Tibial nerve (tissue), 4 donors: ENCODE measurements around the gene RNPEPL1. TPM values are rescaled to one million over a fixed set of nuclear protein-coding genes. Genes with fewer than 3 reads are reported as not detected.

Experiments
- DNase-seq, 2 donors: peaks; one replicate each; pipeline ENCODE4 v3.0.0-alpha.2; 2019; ENCODE audit warnings: low spot score in 2 of 2
- H3K27ac ChIP-seq, 4 donors: fragments of 200-600 bp; sonication (generic) in 3 of 4; one replicate each; pipeline ENCODE4 v1.5.1; 2017 to 2019; ENCODE audit warnings: mild to moderate bottlenecking in 1 of 4
- H3K27me3 ChIP-seq, 2 donors: fragments of 200-600 bp; sonication (generic) in 1 of 2; one replicate each; pipeline versions ENCODE4 v1.5.1 to v1.6.0; 2017 to 2019
- H3K36me3 ChIP-seq, 3 donors: fragments of 200-600 bp; sonication (generic); one replicate each; pipeline ENCODE4 v1.5.1; 2018 to 2019
- H3K4me1 ChIP-seq, 4 donors: fragments of 200-600 bp; sonication (generic) in 3 of 4; one replicate each; pipeline ENCODE4 v1.5.1; 2017 to 2019
- H3K4me3 ChIP-seq, 4 donors: fragments of 200-600 bp; sonication (generic) in 3 of 4; one replicate each; pipeline ENCODE4 v1.5.1; 2017 to 2019; ENCODE audit warnings: mild to moderate bottlenecking in 1 of 4, moderate library complexity in 1 of 4
- H3K9me3 ChIP-seq, 4 donors: fragments of 200-600 bp; sonication (generic) in 3 of 4; one replicate each; pipeline ENCODE4 v1.5.1; 2017 to 2019
- CTCF ChIP-seq, 5 experiments: fragments of 200-600 bp in 3 of 5; fragments of 450-650 bp in 2 of 5; sonication (generic) in 3 of 5; IDR thresholded peaks; one replicate each; pipeline ENCODE4 v1.5.1; 2016 to 2019; ENCODE audit warnings: antibody characterized with exemption in 5 of 5, mild to moderate bottlenecking in 3 of 5, moderate library complexity in 2 of 5
- EP300 ChIP-seq, 2 donors: sonication (generic); formaldehyde crosslinking; IDR thresholded peaks; one replicate each; pipeline ENCODE4 v1.6.1; 2017; ENCODE audit warnings: antibody characterized with exemption in 2 of 2, mild to moderate bottlenecking in 1 of 2
- POLR2A ChIP-seq, 2 donors: fragments of 450-650 bp; IDR thresholded peaks; one replicate each; pipeline ENCODE4 v1.6.1; 2017; ENCODE audit warnings: antibody characterized with exemption in 2 of 2, mild to moderate bottlenecking in 2 of 2, moderate library complexity in 2 of 2
- WGBS, 2 donors: methylation state at CpG; one replicate each; pipeline ENCODE4 v1.1.5; 2018; 5-methylcytosine and 5-hydroxymethylcytosine counted together
- total RNA-seq, 4 donors: library from RNA; depleted of rRNA; stranded (reverse); fragments of >200 nt; gene quantifications; one replicate each; pipeline ENCODE4 v1.1.0, GENCODE V29; 2016

RNPEPL1 gene
- total RNA-seq, 4 donors from 2014 or later = 55.3 to 90.6 (median 64.0) TPM

GRCh38 chr2:240588006-240588655 is 19.8 kb downstream of the RNPEPL1 start:
- H3K4me3 ChIP-seq = peak overlapping the region in 2 of 4 donors; percentile 92 to 94
- 75 to 83% methylated on average over 10 of the region's 10 CpGs for WGBS, 2 donors
- H3K9me3 ChIP-seq = no peaks in the 10 kb centered on the region
- H3K27me3 ChIP-seq = no peaks in the 10 kb centered on the region
- peak overlapping the region in 1 of 4 donors; percentile 95 for H3K27ac ChIP-seq
- DNase-seq = no peak
- peaks cover 0 to 65% (median 30%) of the 10 kb centered on the region in 4 donors for H3K4me1 ChIP-seq
- H3K36me3 ChIP-seq = peaks cover 0 to 49% (median 0%) of the 10 kb centered on the region in 3 donors
- no peak for TF ChIP-seq POLR2A (IDR thresholded peaks at IDR 0.05)
- no peak for TF ChIP-seq CTCF (IDR thresholded peaks at IDR 0.05)
- TF ChIP-seq EP300 (IDR thresholded peaks at IDR 0.05) = no peak

GRCh38 chr2:240588669-240589068 is 20.4 kb downstream of the RNPEPL1 start:
- TF ChIP-seq POLR2A (IDR thresholded peaks at IDR 0.05) = no peak
- no peak for TF ChIP-seq CTCF (IDR thresholded peaks at IDR 0.05)
- no peak for TF ChIP-seq EP300 (IDR thresholded peaks at IDR 0.05)
- no peak for DNase-seq
- no peaks in the 10 kb centered on the region for H3K27me3 ChIP-seq
- H3K27ac ChIP-seq = no peak overlapping the region
- WGBS, 2 donors = 74 to 85% methylated on average over 4 of the region's 4 CpGs
- H3K36me3 ChIP-seq = peaks cover 0 to 55% (median 0%) of the 10 kb centered on the region in 3 donors
- peaks cover 0 to 59% (median 30%) of the 10 kb centered on the region in 4 donors for H3K4me1 ChIP-seq
- H3K4me3 ChIP-seq = no peak overlapping the region
- H3K9me3 ChIP-seq = no peaks in the 10 kb centered on the region

GRCh38 chr2:240589375-240589774 is 21.1 kb downstream of the RNPEPL1 start:
- Histone ChIP-seq H3K4me1 (peaks cover 0 to 52% (median 26%) of the 10 kb centered on the region in 4 donors), H3K36me3 (peaks cover 0 to 61% (median 0%) of the 10 kb centered on the region in 3 donors), H3K9me3 (no peaks in the 10 kb centered on the region), H3K4me3 (no peak overlapping the region), H3K27me3 (no peaks in the 10 kb centered on the region), H3K27ac (no peak overlapping the region)
- TF ChIP-seq EP300 (IDR thresholded peaks at IDR 0.05) (no peak), POLR2A (IDR thresholded peaks at IDR 0.05) (no peak), CTCF (IDR thresholded peaks at IDR 0.05) (no peak)
- DNase-seq = no peak
- WGBS, 2 donors = 79 to 83% methylated on average over 14 of the region's 14 CpGs

- WGBS, 2 donors = 82 to 83% methylated on average over 13 to 16 of the region's 16 CpGs
- no peak overlapping the region for H3K4me3 ChIP-seq
- peaks cover 0 to 46% (median 19%) of the 10 kb centered on the region in 4 donors for H3K4me1 ChIP-seq
- no peak overlapping the region for H3K27ac ChIP-seq
- H3K9me3 ChIP-seq = no peaks in the 10 kb centered on the region
- TF ChIP-seq EP300 (IDR thresholded peaks at IDR 0.05) (no peak), CTCF (IDR thresholded peaks at IDR 0.05) (no peak), POLR2A (IDR thresholded peaks at IDR 0.05) (no peak)
- DNase-seq = no peak
- no peaks in the 10 kb centered on the region for H3K27me3 ChIP-seq
- H3K36me3 ChIP-seq = peaks cover 0 to 61% (median 0%) of the 10 kb centered on the region in 3 donors
These were observed 21.7 kb downstream of the RNPEPL1 start for GRCh38 chr2:240589850-240590525.

- H3K4me3 ChIP-seq = no peak overlapping the region
- TF ChIP-seq POLR2A (IDR thresholded peaks at IDR 0.05) = no peak
- TF ChIP-seq CTCF (IDR thresholded peaks at IDR 0.05) = no peak
- TF ChIP-seq EP300 (IDR thresholded peaks at IDR 0.05) = no peak
- H3K9me3 ChIP-seq = no peaks in the 10 kb centered on the region
- peaks cover 0 to 67% (median 0%) of the 10 kb centered on the region in 3 donors for H3K36me3 ChIP-seq
- H3K27ac ChIP-seq = no peak overlapping the region
- DNase-seq = no peak
- no peaks in the 10 kb centered on the region for H3K27me3 ChIP-seq
- WGBS, 2 donors = 96 to 98% methylated on average over 11 to 21 of the region's 21 CpGs
- peaks cover 0 to 39% (median 12%) of the 10 kb centered on the region in 4 donors for H3K4me1 ChIP-seq
These were observed 22.4 kb downstream of the RNPEPL1 start for GRCh38 chr2:240590681-240591111.
